NCI-H2171 (cell line): ENCODE results near the gene YPEL1.

Source experiments
- DNase-seq: peaks from one replicate; lab custom pipeline; 2025; lab: John Stamatoyannopoulos, UW

The YPEL1 gene

GRCh38 chr22:21735200-21736083 lies at the start of gene YPEL1:
TSS of gene YPEL1 (minus strand) at chr22:21735794. CDS start at chr22:21710744, 25,050 bp downstream.
- peak; percentile 88 for DNase-seq

DNA sequence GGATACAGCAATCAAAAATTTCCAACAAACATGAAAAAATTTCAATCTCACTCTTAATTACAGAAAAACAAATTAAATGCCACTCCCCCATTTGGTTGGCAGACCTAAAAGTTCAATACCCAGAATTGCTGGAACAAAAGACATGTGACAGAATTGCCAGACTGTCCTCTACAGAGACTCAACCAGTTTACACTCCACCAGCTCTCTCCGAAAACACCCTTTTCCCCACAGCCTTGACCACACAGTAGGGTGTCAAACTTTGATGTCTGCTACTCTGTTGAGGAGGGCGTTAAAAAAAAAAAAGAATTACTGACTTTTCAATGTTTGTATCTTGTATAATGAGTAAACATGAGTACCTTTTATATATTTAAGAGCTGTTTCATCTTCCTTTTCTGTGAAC lies 44.7 kb upstream of the YPEL1 start:
- no peak for DNase-seq

GRCh38 chr22:21779444-21779843 lies 43.9 kb upstream of the YPEL1 start:
- no peak for DNase-seq

DNA sequence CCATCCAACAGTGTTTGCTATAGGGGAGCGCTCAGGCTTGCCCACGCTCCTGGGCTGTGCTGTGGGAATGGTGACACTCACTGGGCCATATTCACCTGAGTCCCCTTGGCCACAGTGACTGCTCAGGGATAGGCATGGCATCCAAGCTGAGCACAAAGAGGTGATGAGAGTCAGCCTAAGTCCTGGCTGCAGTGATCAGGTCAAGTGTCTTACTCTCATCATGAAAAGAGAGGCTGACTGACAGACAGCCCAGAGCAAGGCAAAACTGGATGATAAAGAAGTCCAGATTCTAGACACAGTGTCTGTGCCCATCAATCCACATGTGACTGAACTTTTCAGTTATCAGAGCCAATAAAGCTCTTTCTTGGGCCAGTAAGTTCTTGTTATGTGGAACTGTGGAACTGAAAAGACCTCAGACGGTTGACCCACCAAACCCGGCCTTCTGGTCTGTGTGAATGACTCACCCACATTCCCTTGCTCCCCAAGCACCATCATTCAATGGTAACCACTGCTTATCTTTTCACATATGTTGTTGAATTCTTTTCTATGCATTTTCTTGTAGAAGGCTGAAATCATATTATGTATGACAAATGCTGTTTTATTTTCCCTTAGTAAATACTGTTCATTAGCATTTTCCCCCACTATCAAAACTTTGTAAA lies 43.2 kb upstream of the YPEL1 start:
- DNase-seq = no peak

GRCh38 chr22:21771631-21771976 lies 36.0 kb upstream of the YPEL1 start:
- DNase-seq = no peak

GRCh38 chr22:21768435-21768834 lies 32.8 kb upstream of the YPEL1 start:
- DNase-seq = no peak

- DNase-seq = no peak
These were observed 31.3 kb upstream of the YPEL1 start for GRCh38 chr22:21766691-21767462.

GRCh38 chr22:21765909-21766529 lies 30.4 kb upstream of the YPEL1 start:
- no peak for DNase-seq

GRCh38 chr22:21764038-21764804 lies 28.6 kb upstream of the YPEL1 start:
- DNase-seq = no peak

DNA sequence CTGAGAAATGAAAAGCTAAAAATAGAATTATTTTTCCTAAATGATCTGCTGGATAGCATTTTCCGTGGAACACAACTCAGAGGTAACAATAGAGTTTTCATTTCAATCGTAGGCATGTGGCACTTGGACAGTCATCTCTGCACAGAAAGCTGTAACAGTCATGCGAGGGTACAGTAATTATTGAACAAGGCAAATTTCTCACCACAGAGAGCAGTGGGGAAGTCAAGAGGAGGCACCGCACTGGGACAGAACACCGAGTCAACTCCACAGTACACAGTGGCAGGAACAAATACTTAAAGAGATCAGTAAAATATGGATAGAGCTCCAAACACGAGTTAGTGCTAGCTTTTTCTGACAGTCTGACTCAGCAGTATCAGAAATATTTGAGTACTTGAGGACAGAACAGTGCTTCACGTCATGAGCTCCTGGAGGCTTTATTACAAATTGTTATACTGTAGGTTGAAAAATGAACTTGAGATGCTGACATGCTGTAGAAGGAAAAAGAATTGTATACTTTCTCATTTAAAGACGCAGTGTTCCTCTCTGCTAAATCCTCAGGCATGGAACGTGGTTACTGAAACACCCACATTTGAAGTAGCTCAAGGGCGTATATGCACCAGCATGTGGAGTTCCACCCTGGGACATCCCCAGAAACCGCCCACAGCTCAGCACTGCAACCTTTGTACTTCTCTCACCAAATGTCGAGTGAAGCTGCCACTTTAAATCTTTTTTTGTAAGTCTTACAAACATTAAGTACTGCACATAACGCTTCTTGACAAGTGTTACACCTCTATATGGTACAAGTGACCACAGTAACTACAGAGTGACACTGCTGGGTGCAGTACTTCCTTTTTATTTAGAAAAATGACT lies 27.4 kb upstream of the YPEL1 start:
- DNase-seq = no peak

DNA sequence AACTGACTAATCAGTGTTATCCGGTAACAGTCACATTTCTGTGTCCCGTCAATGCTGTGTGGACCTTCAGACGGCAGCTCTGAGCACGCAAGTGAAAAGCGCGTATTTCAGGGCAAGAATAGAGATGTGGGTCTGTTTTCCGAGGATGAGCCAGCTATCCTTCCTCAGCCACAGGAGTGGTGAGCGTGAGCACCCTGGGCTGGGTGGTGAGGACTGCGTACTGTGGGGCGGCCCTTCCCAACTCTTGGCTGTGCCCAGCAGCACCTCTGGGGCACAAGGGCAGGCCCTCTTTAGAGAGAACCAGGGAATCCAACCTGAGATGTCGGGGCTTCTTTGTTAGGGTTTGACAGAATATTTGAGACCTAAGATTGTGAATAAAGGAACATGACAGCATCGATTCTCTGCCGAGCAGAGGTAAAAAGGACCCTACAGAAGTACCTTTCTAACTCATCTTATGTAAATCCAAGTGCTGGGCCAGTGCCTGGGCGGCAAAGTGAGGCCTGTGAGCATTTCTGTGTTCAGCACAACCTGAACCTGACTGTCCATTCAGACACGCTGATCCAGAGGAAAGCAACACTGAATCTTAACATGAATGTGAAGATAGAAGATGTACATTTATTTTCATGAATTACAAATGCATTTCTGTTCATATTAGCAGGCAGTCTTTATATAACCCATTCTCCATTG lies 26.5 kb upstream of the YPEL1 start:
- no peak for DNase-seq

- no peak for DNase-seq
These were observed 25.5 kb upstream of the YPEL1 start for GRCh38 chr22:21761086-21761485.

GRCh38 chr22:21760640-21761039 lies 25.0 kb upstream of the YPEL1 start:
- DNase-seq = peak; percentile 19

DNA sequence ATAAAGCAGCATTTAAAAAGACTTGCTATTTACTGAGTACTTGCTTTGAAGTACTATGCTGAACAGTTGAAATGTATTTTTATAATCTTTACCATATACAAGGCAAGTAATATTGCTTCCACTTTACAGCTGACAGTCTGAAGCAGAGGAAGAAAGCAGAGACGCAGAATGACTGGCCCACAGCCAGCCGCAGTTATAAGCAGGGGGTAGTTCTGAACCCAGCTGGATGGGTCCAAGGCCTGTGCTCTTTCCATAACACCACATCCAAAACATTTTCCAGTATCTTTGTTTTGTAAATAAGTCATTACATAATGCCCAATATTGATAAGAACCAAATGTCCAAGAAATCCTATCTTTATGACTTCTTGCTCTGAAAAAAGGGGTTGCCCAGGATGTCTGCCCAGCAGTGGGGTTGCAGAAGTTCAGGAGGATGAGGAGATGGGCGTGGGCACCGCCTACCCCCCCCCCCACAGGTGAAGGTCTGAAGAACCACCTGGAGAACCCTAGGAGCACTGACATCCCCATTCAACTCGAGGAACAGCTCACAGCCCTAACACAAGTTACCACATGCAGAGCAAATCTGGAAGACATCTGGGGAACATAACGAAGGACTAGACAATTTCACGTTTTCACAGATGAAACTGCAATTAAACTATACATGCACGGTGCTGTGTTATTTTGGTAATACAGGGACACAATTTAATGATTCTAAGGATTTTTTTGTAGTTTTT lies 24.2 kb upstream of the YPEL1 start:
- DNase-seq = no peak

- DNase-seq = no peak
These were observed 23.5 kb upstream of the YPEL1 start for GRCh38 chr22:21759093-21759492.

DNA sequence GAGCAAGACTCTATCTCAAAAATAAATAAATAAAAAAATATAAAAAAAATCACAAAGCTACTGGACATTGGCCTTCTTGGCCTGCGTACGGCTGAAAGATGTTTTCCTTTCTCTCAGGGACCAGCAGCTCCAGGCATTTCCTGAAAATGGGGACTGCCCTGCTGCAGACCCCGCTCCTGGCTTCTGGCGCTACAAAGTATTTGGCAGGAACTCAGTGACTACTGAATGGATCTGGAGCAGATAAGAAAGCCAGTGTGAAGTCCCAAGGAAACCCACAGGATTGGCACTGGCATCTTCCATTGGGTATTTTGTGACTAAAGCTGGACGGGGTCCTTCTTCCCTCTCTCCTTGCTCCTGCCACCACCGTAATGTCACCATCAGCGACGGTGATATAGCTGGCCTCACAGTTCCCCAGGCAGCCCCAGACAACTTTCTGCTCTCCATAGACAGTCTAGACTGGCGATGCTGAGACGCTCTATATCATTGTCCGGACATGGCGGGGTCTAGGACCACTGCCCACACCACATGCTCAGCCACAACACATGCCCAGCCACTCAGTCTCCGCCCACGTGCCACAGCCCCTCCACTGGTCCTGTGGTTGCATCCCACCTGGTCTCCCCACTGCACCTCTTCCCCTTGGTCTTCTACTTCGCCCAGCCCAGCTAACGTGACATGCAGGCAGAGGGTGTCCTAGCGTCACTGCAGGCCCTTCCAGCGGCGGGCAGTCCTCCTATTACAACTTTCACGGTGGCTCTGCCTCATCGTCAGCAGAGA lies 22.7 kb upstream of the YPEL1 start:
- DNase-seq = no peak

DNA sequence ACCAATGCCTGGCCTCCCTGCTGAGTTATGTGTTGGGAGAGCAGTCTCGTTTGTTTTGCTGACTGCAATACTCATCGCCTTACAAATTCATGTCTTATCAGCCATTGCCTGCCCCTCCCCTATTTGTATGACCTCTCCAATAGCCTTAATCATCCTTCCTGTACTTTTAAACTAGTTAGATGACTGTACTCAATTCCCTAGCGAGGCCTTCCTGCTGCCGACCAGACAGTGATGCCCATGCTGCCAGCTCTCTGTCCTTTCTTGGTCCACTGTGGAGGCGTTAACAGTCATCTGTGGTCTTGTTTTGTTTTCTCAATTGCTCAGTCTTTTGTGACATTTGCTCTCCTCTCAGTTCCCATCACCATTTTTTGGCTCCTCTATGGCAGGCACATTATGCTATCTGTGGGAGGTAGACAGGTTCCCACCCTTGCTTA lies 20.3 kb upstream of the YPEL1 start:
- DNase-seq = no peak

DNA sequence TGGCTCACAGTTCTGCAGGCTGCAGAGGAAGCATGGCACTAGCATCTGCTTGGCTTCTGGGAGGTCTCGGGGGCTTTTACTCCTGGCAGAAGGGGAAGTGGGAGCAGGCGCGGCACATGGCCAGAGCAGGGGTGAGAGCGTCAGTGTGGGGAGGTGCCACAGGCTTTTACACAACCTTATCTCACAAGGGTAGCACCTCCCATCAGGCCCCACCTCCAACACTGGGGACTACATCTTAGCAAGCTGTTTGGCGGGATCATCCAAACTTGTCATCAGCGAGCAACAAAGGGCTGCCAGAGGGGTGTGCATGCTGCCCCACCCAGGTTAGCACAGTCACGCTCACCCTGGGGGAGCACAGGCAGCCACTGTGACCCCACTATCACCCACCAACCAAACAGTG lies 18.9 kb upstream of the YPEL1 start:
- peak; percentile 89 for DNase-seq
